Measurements from ENCODE around the gene NACA2. TPM values are rescaled to one million over a fixed set of nuclear protein-coding genes. Genes with fewer than 3 reads are reported as not detected.

The NACA2 gene
- total and polyA plus RNA-seq, 2 of the 8 experiments (the other 6 are each of a cell fraction or from before 2014, with no cell fraction given), result not detected

DNA sequence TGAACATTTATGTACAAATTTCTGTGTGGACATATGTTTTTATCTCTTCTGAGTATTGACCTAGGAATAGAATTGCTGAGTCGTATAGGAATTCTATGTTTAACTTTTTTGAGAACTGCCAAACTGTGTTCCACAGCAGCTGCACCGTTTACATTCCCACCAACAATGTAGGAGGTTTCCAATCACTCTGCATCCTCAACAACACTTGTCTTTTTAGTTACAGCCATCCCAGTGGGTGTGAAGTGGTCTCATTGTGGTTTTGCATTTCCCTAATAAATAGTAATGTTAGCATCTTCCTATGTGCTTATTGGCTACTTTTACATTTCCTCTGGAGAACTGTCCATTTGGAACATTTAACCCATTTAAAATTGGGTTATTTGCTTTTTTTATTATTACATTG is 36.6 kb upstream of the NACA2 start:
- H3K18ac ChIP-seq (ENCODE audit: extremely low read depth, low read length), result no peak overlapping the region
- no peak overlapping the region for H2BK12ac ChIP-seq (ENCODE audit: low read depth, low read length)
- no peak overlapping the region for H2BK120ac ChIP-seq (replicated peaks; ENCODE audit: low read depth, low read length)
- H3K23me2 ChIP-seq (ENCODE audit: low read depth, low read length), result no peaks in the 10 kb centered on the region
- no peak overlapping the region for H2BK20ac ChIP-seq (ENCODE audit: low read length)
- ChIA-PET POLR2A (ENCODE audit: partially characterized antibody) (no interaction called here), CTCF (ENCODE audit: partially characterized antibody) (no interaction called here)
- H2BK5ac ChIP-seq (ENCODE audit: low read depth, low read length), result no peak overlapping the region
- H3K27me3 ChIP-seq (replicated peaks in 1 of 4; ENCODE audit: control insufficient read depth in 3 of 4, extremely low read depth in 1 of 4, insufficient read depth in 3 of 4, low read length in 3 of 4), result no peaks in the 10 kb centered on the region
- no peak for TF ChIP-seq CREB1 (IDR thresholded peaks at IDR 0.05)
- no peak for TF ChIP-seq EGR1 (IDR thresholded peaks at IDR 0.05; ENCODE audit: borderline replicate concordance, low read depth, low read length)
- TF ChIP-seq, protein P1, sequence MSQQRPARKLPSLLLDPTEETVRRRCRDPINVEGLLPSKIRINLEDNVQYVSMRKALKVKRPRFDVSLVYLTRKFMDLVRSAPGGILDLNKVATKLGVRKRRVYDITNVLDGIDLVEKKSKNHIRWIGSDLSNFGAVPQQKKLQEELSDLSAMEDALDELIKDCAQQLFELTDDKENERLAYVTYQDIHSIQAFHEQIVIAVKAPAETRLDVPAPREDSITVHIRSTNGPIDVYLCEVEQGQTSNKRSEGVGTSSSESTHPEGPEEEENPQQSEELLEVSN (IDR thresholded peaks at IDR 0.05), result no peak
- TF ChIP-seq MAX (IDR thresholded peaks at IDR 0.05), result no peak
- TF ChIP-seq GABPA (IDR thresholded peaks at IDR 0.05; ENCODE audit: borderline replicate concordance, insufficient read depth, low read length), result no peak
- TF ChIP-seq RBBP5 (IDR thresholded peaks at IDR 0.05; ENCODE audit: borderline replicate concordance, low read depth, low read length), result no peak
- no peak for TF ChIP-seq SIN3A (conservative IDR thresholded peaks at IDR 0.05 in 1 of 2, IDR thresholded peaks at IDR 0.05 in 1 of 2; ENCODE audit: low read depth in 1 of 2, low read length in 2 of 2)
- no peaks in the 10 kb centered on the region for H3K36me3 ChIP-seq (ENCODE audit: control insufficient read depth in 2 of 4, insufficient read depth in 4 of 4, low read length in 3 of 4)
- H4K5ac ChIP-seq (ENCODE audit: insufficient read length, low read depth, low read length), result no peak overlapping the region
- no peak overlapping the region for H2AFZ ChIP-seq (ENCODE audit: low read length)
- H3K23ac ChIP-seq (ENCODE audit: insufficient read length), result no peak overlapping the region
- H3K27ac ChIP-seq (ENCODE audit: low read depth, low read length), result no peak overlapping the region
- no peak overlapping the region for H2BK15ac ChIP-seq (ENCODE audit: low read length)
- FAIRE-seq, result peak; percentile 58
- no peak overlapping the region for H3K4me2 ChIP-seq (ENCODE audit: insufficient read depth in 1 of 2, low read depth in 2 of 2, low read length in 2 of 2)
- H3K4me3 ChIP-seq (ENCODE audit: extremely low read depth in 1 of 4, insufficient read depth in 2 of 4, low read depth in 3 of 4, low read length in 4 of 4), result no peak overlapping the region; a peak in 1 of 8 replicates
- H4K20me1 ChIP-seq (replicated peaks in 1 of 2; ENCODE audit: control insufficient read depth in 1 of 2, insufficient read depth in 2 of 2, low read length in 2 of 2), result no peaks in the 10 kb centered on the region
- no peaks in the 10 kb centered on the region; a peak in 1 of 7 replicates for H3K4me1 ChIP-seq (replicated peaks in 1 of 4; ENCODE audit: control insufficient read depth in 3 of 4, insufficient read depth in 4 of 4, low read length in 3 of 4)
- H3K4ac ChIP-seq (replicated peaks; ENCODE audit: insufficient read length, low read depth, low read length), result no peak overlapping the region
- no peak overlapping the region for H2AK5ac ChIP-seq (ENCODE audit: low read depth, low read length)
- no peak overlapping the region for H3K14ac ChIP-seq (ENCODE audit: insufficient read length)
- DNase-seq (ENCODE audit: low read depth in 1 of 2, low spot score in 2 of 2), result no peak
- H4K8ac ChIP-seq (ENCODE audit: extremely low read depth, insufficient read depth, low read length), result no peak overlapping the region
- no peak overlapping the region for H4K91ac ChIP-seq (replicated peaks; ENCODE audit: insufficient read length, low read length)
- no peak overlapping the region for H3K9ac ChIP-seq (replicated peaks in 1 of 4; ENCODE audit: extremely low read depth in 1 of 4, low read depth in 3 of 4, low read length in 3 of 4)
- H3K9me3 ChIP-seq (ENCODE audit: insufficient read depth in 2 of 2, low read depth in 1 of 2, low read length in 1 of 2), result no peaks in the 10 kb centered on the region
- no peak overlapping the region for H3K56ac ChIP-seq (replicated peaks; ENCODE audit: insufficient read length, low read depth, low read length)
- H3K79me2 ChIP-seq (ENCODE audit: control insufficient read depth in 1 of 2, insufficient read depth in 2 of 2, low read length in 2 of 2), result no peaks in the 10 kb centered on the region
- 64% methylated on average over 2 of the region's 2 CpGs; no CpG with 5 or more reads in 1 of the 2 experiments for WGBS, 2 experiments (ENCODE audit: extremely low coverage in 1 of 2, insufficient coverage in 1 of 2, insufficient read length in 1 of 2, insufficient replicate concordance in 2 of 2, low coverage in 1 of 2, low lambda C conversion rate in 2 of 2, missing lambda C conversion rate in 1 of 2)
- no peaks in the 10 kb centered on the region for H3K79me1 ChIP-seq (ENCODE audit: low read depth, low read length)
